Peyer's patch (tissue), 4 donors: ENCODE measurements around the gene USO1. TPM values are rescaled to one million over a fixed set of nuclear protein-coding genes. Genes with fewer than 3 reads are reported as not detected.
A peak's percentile ranks its signal among the peaks of the same experiment; 100 is the strongest.

ENCODE experiments used
- DNase-seq, 3 donors: peaks; one replicate each; pipeline ENCODE4 v3.0.0-alpha.2; 2017 to 2019
- H3K27ac ChIP-seq, 4 donors: fragments of 200-600 bp; sonication (generic); one replicate each; pipeline ENCODE4 v1.5.1; 2016 to 2019
- H3K27me3 ChIP-seq, 2 donors: fragments of 200-600 bp; sonication (generic); one replicate each; pipeline ENCODE4 v1.5.1; 2019
- H3K36me3 ChIP-seq, 3 donors: fragments of 200-600 bp; sonication (generic); one replicate each; pipeline ENCODE4 v1.5.1; 2016 to 2019
- H3K4me1 ChIP-seq, 4 donors: fragments of 200-600 bp; sonication (generic); one replicate each; pipeline ENCODE4 v1.5.1; 2016 to 2019
- H3K4me3 ChIP-seq, 4 donors: fragments of 200-600 bp; sonication (generic); 1 replicate in 3 of 4; 2 replicates in 1 of 4; pipeline ENCODE4 v1.5.1; 2016 to 2019; ENCODE audit warnings: mild to moderate bottlenecking in 1 of 4
- H3K9me3 ChIP-seq, 4 donors: fragments of 200-600 bp; sonication (generic); one replicate each; pipeline ENCODE4 v1.5.1; 2016 to 2019; ENCODE audit warnings: mild to moderate bottlenecking in 1 of 4
- POLR2A ChIP-seq, 2 donors: fragments of 450-650 bp; IDR thresholded peaks; one replicate each; pipeline ENCODE4 v1.5.1; 2017; ENCODE audit warnings: antibody characterized with exemption in 2 of 2, mild to moderate bottlenecking in 2 of 2, moderate library complexity in 2 of 2
- total RNA-seq, 4 donors: library from RNA; depleted of rRNA; stranded (reverse); fragments of >200 nt; gene quantifications; one replicate each; pipeline ENCODE4 v1.1.0, GENCODE V29; 2016
- TF ChIP-seq, protein P1 (sequence below), 6 experiments: fragments of 450-650 bp in 4 of 6; fragments of 200-600 bp in 2 of 6; sonication (generic) in 1 of 6; IDR thresholded peaks; one replicate each; pipeline ENCODE4 v1.5.1; 2017 to 2019; ENCODE audit warnings: antibody characterized with exemption in 6 of 6, mild to moderate bottlenecking in 3 of 6, moderate library complexity in 1 of 6

USO1 gene
- total RNA-seq, 4 donors from 2014 or later = 34.5 to 106 (median 48.2) TPM

DNA sequence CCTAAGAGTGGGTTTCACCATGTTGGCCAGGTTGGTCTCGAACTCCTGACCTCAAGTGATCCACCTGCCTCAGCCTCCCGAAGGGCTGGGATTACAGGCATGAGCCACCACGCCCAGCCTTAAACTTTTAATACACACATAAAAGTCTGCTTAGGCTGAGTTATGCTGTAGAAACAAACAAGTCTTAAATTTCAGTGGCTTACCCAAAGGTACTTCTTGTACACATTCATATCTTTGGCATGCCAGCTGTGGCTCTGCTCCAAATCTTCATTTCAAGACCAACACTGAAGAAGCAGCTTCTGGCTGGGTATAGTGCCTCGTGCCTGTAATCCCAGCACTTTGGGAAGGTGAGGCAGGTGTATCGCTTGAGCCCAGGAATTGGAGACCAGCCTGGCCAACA lies 97.6 kb downstream of the USO1 start:
- DNase-seq = no peak
- no peak overlapping the region for H3K27ac ChIP-seq
- no peaks in the 10 kb centered on the region for H3K36me3 ChIP-seq
- H3K9me3 ChIP-seq = no peaks in the 10 kb centered on the region
- H3K27me3 ChIP-seq = no peaks in the 10 kb centered on the region
- no peaks in the 10 kb centered on the region for H3K4me1 ChIP-seq
- H3K4me3 ChIP-seq = no peak overlapping the region
- TF ChIP-seq POLR2A (IDR thresholded peaks at IDR 0.05) = no peak

DNA sequence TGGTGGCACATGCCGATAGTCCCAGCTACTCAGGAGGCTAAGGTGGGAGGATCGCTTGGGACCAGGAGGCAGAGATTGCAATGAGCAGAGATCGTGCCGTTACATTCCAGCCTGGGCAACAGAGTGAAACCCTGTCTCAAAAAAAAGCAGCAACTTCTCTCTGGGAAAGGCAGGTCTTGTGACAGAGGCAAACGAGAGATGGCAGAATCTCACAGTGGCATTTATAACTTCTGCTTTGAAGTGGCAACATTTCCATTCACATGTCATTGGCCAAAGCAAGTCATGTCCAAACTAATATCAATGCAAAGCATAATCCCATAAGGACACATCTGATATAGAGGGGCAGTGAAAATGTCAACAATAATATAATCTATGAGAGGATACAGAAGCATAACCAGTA lies 98.0 kb downstream of the USO1 start:
- TF ChIP-seq, protein P1, sequence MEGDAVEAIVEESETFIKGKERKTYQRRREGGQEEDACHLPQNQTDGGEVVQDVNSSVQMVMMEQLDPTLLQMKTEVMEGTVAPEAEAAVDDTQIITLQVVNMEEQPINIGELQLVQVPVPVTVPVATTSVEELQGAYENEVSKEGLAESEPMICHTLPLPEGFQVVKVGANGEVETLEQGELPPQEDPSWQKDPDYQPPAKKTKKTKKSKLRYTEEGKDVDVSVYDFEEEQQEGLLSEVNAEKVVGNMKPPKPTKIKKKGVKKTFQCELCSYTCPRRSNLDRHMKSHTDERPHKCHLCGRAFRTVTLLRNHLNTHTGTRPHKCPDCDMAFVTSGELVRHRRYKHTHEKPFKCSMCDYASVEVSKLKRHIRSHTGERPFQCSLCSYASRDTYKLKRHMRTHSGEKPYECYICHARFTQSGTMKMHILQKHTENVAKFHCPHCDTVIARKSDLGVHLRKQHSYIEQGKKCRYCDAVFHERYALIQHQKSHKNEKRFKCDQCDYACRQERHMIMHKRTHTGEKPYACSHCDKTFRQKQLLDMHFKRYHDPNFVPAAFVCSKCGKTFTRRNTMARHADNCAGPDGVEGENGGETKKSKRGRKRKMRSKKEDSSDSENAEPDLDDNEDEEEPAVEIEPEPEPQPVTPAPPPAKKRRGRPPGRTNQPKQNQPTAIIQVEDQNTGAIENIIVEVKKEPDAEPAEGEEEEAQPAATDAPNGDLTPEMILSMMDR (IDR thresholded peaks at IDR 0.05) = no peak
- TF ChIP-seq POLR2A (IDR thresholded peaks at IDR 0.05) = no peak
- Histone ChIP-seq H3K4me1 (no peaks in the 10 kb centered on the region), H3K4me3 (no peak overlapping the region), H3K9me3 (no peaks in the 10 kb centered on the region), H3K27ac (no peak overlapping the region), H3K27me3 (no peaks in the 10 kb centered on the region), H3K36me3 (no peaks in the 10 kb centered on the region)
- no peak for DNase-seq

DNA sequence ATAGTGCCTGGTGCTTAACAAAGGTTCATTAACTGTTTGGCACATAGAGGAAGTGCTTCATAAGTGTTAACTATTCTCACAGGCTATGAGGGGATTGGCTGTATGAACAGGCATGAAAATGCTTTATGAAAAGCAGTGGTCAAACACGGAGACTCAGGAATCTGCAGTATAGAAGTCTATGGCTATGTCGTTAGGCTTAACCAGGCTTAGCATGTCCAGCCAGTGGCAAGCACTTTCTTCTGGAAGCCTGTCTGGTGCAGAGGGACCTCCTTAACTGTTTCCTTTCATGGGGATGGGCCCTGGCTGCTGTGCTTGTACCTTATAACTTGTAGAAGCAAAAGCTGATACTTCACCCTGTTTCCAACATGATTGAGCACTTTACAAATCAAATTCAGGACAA lies 99.4 kb downstream of the USO1 start:
- no peak for DNase-seq
- no peaks in the 10 kb centered on the region for H3K27me3 ChIP-seq

DNA sequence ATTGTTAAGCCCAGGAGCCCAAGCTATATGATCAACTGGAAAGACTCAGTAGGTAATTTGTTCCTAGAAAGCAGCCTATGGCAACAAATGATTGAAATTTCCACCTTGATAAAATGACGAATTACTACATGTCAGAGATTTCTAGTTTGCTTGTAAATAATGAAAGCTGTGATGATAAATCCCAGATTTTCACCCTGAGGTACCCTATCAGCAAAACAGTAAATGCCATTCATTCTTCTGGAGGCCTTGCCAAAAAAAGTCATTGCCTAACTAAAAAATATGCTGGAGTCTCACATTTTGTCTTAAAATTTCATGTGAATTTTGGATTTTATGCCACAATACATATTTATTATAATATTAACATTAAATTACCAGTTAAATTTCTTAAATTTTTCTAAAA lies 106.5 kb downstream of the USO1 start:
- no peaks in the 10 kb centered on the region for H3K36me3 ChIP-seq
- TF ChIP-seq POLR2A (IDR thresholded peaks at IDR 0.05) = no peak
- TF ChIP-seq, protein P1 (IDR thresholded peaks at IDR 0.05) = no peak

More for the DNA sequence above, 99.4 kb downstream of the USO1 start:
- H3K27ac ChIP-seq = no peak overlapping the region
- H3K36me3 ChIP-seq = no peaks in the 10 kb centered on the region
- TF ChIP-seq POLR2A (IDR thresholded peaks at IDR 0.05) = no peak
- TF ChIP-seq, protein P1 (IDR thresholded peaks at IDR 0.05) = no peak
- H3K4me3 ChIP-seq = no peak overlapping the region
- no peaks in the 10 kb centered on the region for H3K9me3 ChIP-seq
- H3K4me1 ChIP-seq = no peaks in the 10 kb centered on the region

DNA sequence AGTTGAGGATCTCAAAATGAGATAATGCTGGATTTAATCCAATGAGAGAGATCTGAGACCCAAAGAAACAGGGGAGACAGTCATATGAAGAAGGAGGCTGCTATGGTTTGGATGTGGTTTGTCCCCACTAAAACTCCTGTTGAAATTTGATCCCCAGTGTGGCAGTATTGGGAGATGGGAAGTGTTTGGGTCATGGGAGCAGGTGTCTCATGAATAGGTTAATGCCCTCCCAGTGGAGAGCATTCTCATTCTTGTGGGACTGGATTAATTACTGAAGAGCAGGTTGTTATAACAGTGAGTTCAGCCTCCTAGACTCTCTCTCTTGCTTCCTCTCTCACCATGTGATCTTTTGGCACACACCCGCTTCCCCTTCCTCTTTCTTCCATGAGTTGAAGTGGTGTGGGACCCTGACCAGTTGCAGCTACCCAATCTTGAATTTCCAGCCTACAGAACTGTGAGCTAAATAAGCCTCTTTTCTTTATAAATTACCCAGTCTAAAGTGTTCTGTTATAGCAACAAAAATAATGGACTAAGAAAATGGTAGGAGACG lies 107.6 kb downstream of the USO1 start:
- Histone ChIP-seq H3K4me1 (no peaks in the 10 kb centered on the region), H3K9me3 (no peaks in the 10 kb centered on the region), H3K4me3 (no peak overlapping the region), H3K27me3 (no peaks in the 10 kb centered on the region), H3K27ac (no peak overlapping the region), H3K36me3 (no peaks in the 10 kb centered on the region)
- no peak for TF ChIP-seq POLR2A (IDR thresholded peaks at IDR 0.05)
- TF ChIP-seq, protein P1 (IDR thresholded peaks at IDR 0.05) = no peak
- DNase-seq = peak in 1 of 3 donors; percentile 50

More for the DNA sequence above, 106.5 kb downstream of the USO1 start:
- Histone ChIP-seq H3K27ac (no peak overlapping the region), H3K4me1 (no peaks in the 10 kb centered on the region), H3K9me3 (no peaks in the 10 kb centered on the region), H3K27me3 (no peaks in the 10 kb centered on the region), H3K4me3 (no peak overlapping the region)
- DNase-seq = no peak

DNA sequence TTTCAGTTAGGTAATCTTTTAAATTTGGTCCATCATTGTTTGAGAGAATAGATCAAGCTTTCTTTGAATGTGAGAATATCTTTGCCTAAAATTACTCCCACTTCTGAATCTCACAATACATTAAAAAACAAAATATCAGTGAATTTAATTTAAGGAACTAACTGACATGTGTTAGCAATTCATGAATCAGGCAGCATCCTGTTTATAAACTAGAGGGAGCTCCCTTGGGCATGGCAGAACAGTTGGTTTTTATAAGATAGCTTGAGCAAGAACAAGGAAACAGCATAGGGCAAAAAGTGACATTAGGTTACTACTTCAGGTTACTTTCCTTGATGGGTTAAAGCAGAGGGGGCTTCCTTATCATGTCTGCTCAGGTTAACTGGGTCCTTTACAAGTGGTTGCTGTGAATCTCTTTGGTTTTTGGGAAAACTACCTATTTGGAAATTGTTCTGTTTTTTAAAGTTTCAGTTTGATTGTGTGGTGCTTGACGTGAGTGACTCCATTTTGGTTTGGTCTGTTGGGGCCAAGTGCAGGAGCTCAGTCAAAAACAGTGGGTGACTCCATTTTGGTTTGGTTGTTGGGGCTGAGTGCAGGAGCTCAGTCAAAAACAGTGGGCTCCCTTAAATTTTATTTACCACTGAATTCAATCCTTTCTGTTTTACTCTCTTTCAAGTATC lies 109.9 kb downstream of the USO1 start:
- no peaks in the 10 kb centered on the region for H3K27me3 ChIP-seq
- H3K27ac ChIP-seq = no peak overlapping the region

More for the DNA sequence above, 109.9 kb downstream of the USO1 start:
- H3K4me1 ChIP-seq = no peaks in the 10 kb centered on the region
- H3K4me3 ChIP-seq = no peak overlapping the region
- no peaks in the 10 kb centered on the region for H3K9me3 ChIP-seq
- TF ChIP-seq, protein P1 (IDR thresholded peaks at IDR 0.05) = no peak
- TF ChIP-seq POLR2A (IDR thresholded peaks at IDR 0.05) = no peak
- no peak for DNase-seq
- no peaks in the 10 kb centered on the region for H3K36me3 ChIP-seq
